Measurements from ENCODE around the gene VPS35.

Gene VPS35

DNA sequence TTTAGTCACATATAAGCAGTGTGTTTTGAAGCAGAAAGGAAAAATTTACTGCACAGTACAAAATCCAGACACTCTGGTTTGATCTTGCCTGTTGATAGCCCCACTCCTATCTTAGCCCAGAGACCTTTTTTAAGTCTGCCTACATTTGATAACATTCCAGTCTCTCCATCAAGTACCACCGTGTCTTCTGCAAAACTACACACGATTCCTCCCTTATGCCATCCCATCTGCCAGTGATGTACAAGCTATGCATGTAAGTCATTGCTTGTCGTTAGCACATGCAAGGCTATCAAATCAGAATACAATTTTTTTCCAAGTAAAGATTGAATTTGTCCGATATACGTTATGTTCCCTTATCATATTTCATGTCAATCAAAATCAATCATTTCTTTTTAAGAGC lies 82.7 kb downstream of the VPS35 start:
- no peak for DNase-seq
